Left hindlimb (tissue), 1 donor: ENCODE data around the gene COL9A1.

Source experiments
- DNase-seq: peaks from one replicate; pipeline ENCODE4 v3.0.0-alpha.2; 2018

COL9A1 gene

GRCh38 chr6:70221715-70222438 is 81.0 kb downstream of the COL9A1 start:
- no peak for DNase-seq

- DNase-seq, result no peak
Measured at GRCh38 chr6:70221025-70221714, 81.7 kb downstream of the COL9A1 start.

- DNase-seq, result no peak
Measured at GRCh38 chr6:70219943-70220613, 82.8 kb downstream of the COL9A1 start.

GRCh38 chr6:70216767-70217166 is 86.1 kb downstream of the COL9A1 start:
- no peak for DNase-seq

GRCh38 chr6:70215460-70216108 is 87.3 kb downstream of the COL9A1 start:
- DNase-seq, result no peak

- no peak for DNase-seq
Measured at GRCh38 chr6:70210462-70210861, 92.4 kb downstream of the COL9A1 start.

- DNase-seq, result no peak
Measured at GRCh38 chr6:70208235-70208790, 94.6 kb downstream of the COL9A1 start.

- DNase-seq, result no peak
Measured at GRCh38 chr6:70198785-70199184, 104.1 kb downstream of the COL9A1 start.

- no peak for DNase-seq
Measured at GRCh38 chr6:70196531-70196930, 106.4 kb downstream of the COL9A1 start.

GRCh38 chr6:70194421-70194820 is 108.5 kb downstream of the COL9A1 start:
- DNase-seq, result no peak

GRCh38 chr6:70188202-70188601 is 114.7 kb downstream of the COL9A1 start:
- no peak for DNase-seq

GRCh38 chr6:70186461-70186860 is 116.4 kb downstream of the COL9A1 start:
- no peak for DNase-seq

- no peak for DNase-seq
Measured at GRCh38 chr6:70184723-70185122, 118.2 kb downstream of the COL9A1 start.

- DNase-seq, result no peak
Measured at GRCh38 chr6:70183538-70183937, 119.3 kb downstream of the COL9A1 start.

GRCh38 chr6:70180901-70181599 is 121.8 kb downstream of the COL9A1 start:
- no peak for DNase-seq

- no peak for DNase-seq
Measured at GRCh38 chr6:70180183-70180900, 122.5 kb downstream of the COL9A1 start.

GRCh38 chr6:70176842-70177550 is 125.9 kb downstream of the COL9A1 start:
- DNase-seq, result no peak

GRCh38 chr6:70175770-70176169 is 127.1 kb downstream of the COL9A1 start:
- no peak for DNase-seq

- DNase-seq, result no peak
Measured at GRCh38 chr6:70172252-70172651, 130.6 kb downstream of the COL9A1 start.

- DNase-seq, result no peak
Measured at GRCh38 chr6:70171236-70171635, 131.6 kb downstream of the COL9A1 start.
